CD4-positive, alpha-beta T cell (primary cell): ENCODE results near the gene GOLGA1. TPM values are rescaled to one million over a fixed set of nuclear protein-coding genes. Genes with fewer than 3 reads are reported as not detected.

Source experiments
- ATAC-seq: fragments of 200-7000 bp; cut with Tn5 transposase; one replicate; pipeline ENCODE4 v1.10.0; 2022; ENCODE audit warnings: mild to moderate bottlenecking; ENCODE audit not compliant: poor library complexity
- CTCF ChIA-PET: fragments of 350-600 bp; sonication (Branson Sonifier 250); formaldehyde crosslinking; loops from one replicate; lab custom pipeline; 2021; ENCODE audit warnings: antibody characterized with exemption, inconsistent platforms; lab: Charles Lee
- POLR2A ChIA-PET: fragments of 350-600 bp; sonication (Branson Sonifier 250); formaldehyde crosslinking; loops from one replicate; lab custom pipeline; 2021; ENCODE audit warnings: antibody characterized with exemption, inconsistent platforms; lab: Charles Lee
- DNase-seq, 14 experiments: peaks; one replicate each; pipeline ENCODE4 v3.0.0-alpha.2; 2013 to 2020; ENCODE audit warnings: mixed read lengths in 2 of 14
- H3K27ac ChIP-seq, 2 donors: one replicate each; pipeline versions ENCODE4 v1.5.1 to v1.7.0; 2013; ENCODE audit warnings: low read length in 2 of 2, low read depth in 1 of 2, mild to moderate bottlenecking in 1 of 2
- H3K27me3 ChIP-seq, 2 experiments: 1 replicate in 1 of 2; 2 replicates in 1 of 2; pipeline versions ENCODE4 v1.6.1 to v1.7.0; 2013; ENCODE audit warnings: low read length in 2 of 2, control low read depth in 1 of 2, mild to moderate bottlenecking in 1 of 2, moderate library complexity in 1 of 2; ENCODE audit not compliant: insufficient read depth in 2 of 2, control insufficient read depth in 1 of 2
- H3K36me3 ChIP-seq: one replicate; pipeline ENCODE4 v1.6.1; 2013; ENCODE audit warnings: low read length, control low read depth; ENCODE audit not compliant: insufficient read depth
- H3K4me1 ChIP-seq: one replicate; pipeline ENCODE4 v1.6.1; 2013; ENCODE audit warnings: low read length, control low read depth; ENCODE audit not compliant: insufficient read depth
- H3K4me3 ChIP-seq: one replicate; pipeline ENCODE4 v1.5.1; 2013; ENCODE audit warnings: mild to moderate bottlenecking, low read length, moderate library complexity
- H3K9me3 ChIP-seq, 2 experiments: 1 replicate in 1 of 2; 2 replicates in 1 of 2; pipeline versions ENCODE4 v1.6.1 to v1.7.0; 2013; ENCODE audit warnings: low read length in 2 of 2, mild to moderate bottlenecking in 2 of 2, control low read depth in 1 of 2, moderate library complexity in 1 of 2; ENCODE audit not compliant: control insufficient read depth in 1 of 2, insufficient read depth in 1 of 2
- H3K27ac Mint-ChIP-seq: one replicate; pipeline ENCODE4 v1.8.0; 2020; ENCODE audit warnings: mixed read lengths
- H3K27me3 Mint-ChIP-seq: one replicate; pipeline ENCODE4 v1.8.0; 2021; ENCODE audit warnings: mixed read lengths
- H3K36me3 Mint-ChIP-seq: one replicate; pipeline ENCODE4 v1.8.0; 2021; ENCODE audit warnings: low read depth, mixed read lengths
- H3K4me1 Mint-ChIP-seq: one replicate; pipeline ENCODE4 v1.8.0; 2021; ENCODE audit warnings: low read depth, mixed read lengths
- H3K4me3 Mint-ChIP-seq: one replicate; pipeline ENCODE4 v1.8.0; 2020; ENCODE audit warnings: mild to moderate bottlenecking, mixed read lengths
- H3K9me3 Mint-ChIP-seq: one replicate; pipeline ENCODE4 v1.8.0; 2020; ENCODE audit warnings: mixed read lengths
- intact Hi-C, 2 experiments: fragments of 100-400 bp; cut with DNase I in 1 of 2; cut with micrococcal nuclease in 1 of 2; formaldehyde crosslinking; loops; one replicate each; pipeline versions ENCODE4 v1.15.1 to v1.9.0; 2023 to 2025; cut with DNase I, micrococcal nuclease
- total RNA-seq, 174 experiments: library from RNA in 2 of 174; stranded (reverse) in 2 of 174; gene quantifications; one replicate each; pipeline ENCODE4 v1.2.3 and lab custom pipeline; 2021 to 2026
- TF ChIP-seq, protein P1 (sequence below): fragments of 200-600 bp; IDR thresholded peaks from one replicate; pipeline ENCODE4 v1.8.0; 2022; ENCODE audit warnings: antibody characterized with exemption, mild to moderate bottlenecking

GOLGA1 gene
- total RNA-seq, 2 experiments from 2014 or later: 12.9 to 22.2 TPM

GRCh38 chr9:124878021-124878420, 62.9 kb downstream of the GOLGA1 start:
- Mint-ChIP-seq H3K36me3 (peaks cover 88% of the 10 kb centered on the region), H3K4me3 (no peak overlapping the region), H3K27ac (no peak overlapping the region), H3K27me3 (no peaks in the 10 kb centered on the region), H3K9me3 (no peaks in the 10 kb centered on the region), H3K4me1 (peaks cover 6% of the 10 kb centered on the region)
- H3K36me3 ChIP-seq: peaks cover 92% of the 10 kb centered on the region
- no peaks in the 10 kb centered on the region for H3K9me3 ChIP-seq
- TF ChIP-seq, protein P1, sequence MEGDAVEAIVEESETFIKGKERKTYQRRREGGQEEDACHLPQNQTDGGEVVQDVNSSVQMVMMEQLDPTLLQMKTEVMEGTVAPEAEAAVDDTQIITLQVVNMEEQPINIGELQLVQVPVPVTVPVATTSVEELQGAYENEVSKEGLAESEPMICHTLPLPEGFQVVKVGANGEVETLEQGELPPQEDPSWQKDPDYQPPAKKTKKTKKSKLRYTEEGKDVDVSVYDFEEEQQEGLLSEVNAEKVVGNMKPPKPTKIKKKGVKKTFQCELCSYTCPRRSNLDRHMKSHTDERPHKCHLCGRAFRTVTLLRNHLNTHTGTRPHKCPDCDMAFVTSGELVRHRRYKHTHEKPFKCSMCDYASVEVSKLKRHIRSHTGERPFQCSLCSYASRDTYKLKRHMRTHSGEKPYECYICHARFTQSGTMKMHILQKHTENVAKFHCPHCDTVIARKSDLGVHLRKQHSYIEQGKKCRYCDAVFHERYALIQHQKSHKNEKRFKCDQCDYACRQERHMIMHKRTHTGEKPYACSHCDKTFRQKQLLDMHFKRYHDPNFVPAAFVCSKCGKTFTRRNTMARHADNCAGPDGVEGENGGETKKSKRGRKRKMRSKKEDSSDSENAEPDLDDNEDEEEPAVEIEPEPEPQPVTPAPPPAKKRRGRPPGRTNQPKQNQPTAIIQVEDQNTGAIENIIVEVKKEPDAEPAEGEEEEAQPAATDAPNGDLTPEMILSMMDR: no peak
- DNase-seq (no peak), ATAC-seq (no peak)
- intact Hi-C loops: no loop called here
- H3K4me3 ChIP-seq: no peak overlapping the region
- no peaks in the 10 kb centered on the region for H3K27me3 ChIP-seq
- POLR2A ChIA-PET: interaction anchor here (3.3 kb wide), 1 partner anchor 16 kb away, joined by 10 read pairs; the partner anchor contains the start of genes ARPC5L and RPL35
- CTCF ChIA-PET: no interaction called here
- H3K4me1 ChIP-seq: peaks cover 29% of the 10 kb centered on the region
- H3K27ac ChIP-seq: no peak overlapping the region

- ATAC-seq (no peak), DNase-seq (no peak)
- Mint-ChIP-seq H3K36me3 (peaks cover 88% of the 10 kb centered on the region), H3K4me3 (no peak overlapping the region), H3K9me3 (no peaks in the 10 kb centered on the region), H3K27me3 (no peaks in the 10 kb centered on the region), H3K4me1 (peaks cover 14% of the 10 kb centered on the region), H3K27ac (no peak overlapping the region)
- CTCF ChIA-PET: interaction anchor here (1.2 kb wide), 1 partner anchor 24 kb away, joined by 3 read pairs; the partner anchor contains the start of gene WDR38
- H3K36me3 ChIP-seq: peaks cover 93% of the 10 kb centered on the region
- no peak overlapping the region for H3K27ac ChIP-seq
- TF ChIP-seq, protein P1: no peak
- peaks cover 38% of the 10 kb centered on the region for H3K4me1 ChIP-seq
- no peaks in the 10 kb centered on the region for H3K9me3 ChIP-seq
- no peaks in the 10 kb centered on the region for H3K27me3 ChIP-seq
- H3K4me3 ChIP-seq: no peak overlapping the region
- POLR2A ChIA-PET: interaction anchor here (3.3 kb wide), 1 partner anchor 15 kb away, joined by 10 read pairs; the partner anchor contains the start of genes ARPC5L and RPL35
- intact Hi-C loops: no loop called here
These were observed 63.7 kb downstream of the GOLGA1 start for GRCh38 chr9:124877021-124877782.

- intact Hi-C loops: no loop called here
- TF ChIP-seq, protein P1: no peak
- POLR2A ChIA-PET: no interaction called here
- DNase-seq (no peak), ATAC-seq (no peak)
- Histone ChIP-seq H3K27ac (no peak overlapping the region), H3K4me1 (peaks cover 49% of the 10 kb centered on the region), H3K9me3 (no peaks in the 10 kb centered on the region), H3K4me3 (no peak overlapping the region), H3K27me3 (no peaks in the 10 kb centered on the region), H3K36me3 (peaks cover 83% of the 10 kb centered on the region)
- Mint-ChIP-seq H3K27ac (no peak overlapping the region), H3K4me3 (no peak overlapping the region), H3K36me3 (peaks cover 92% of the 10 kb centered on the region), H3K27me3 (no peaks in the 10 kb centered on the region), H3K9me3 (no peaks in the 10 kb centered on the region), H3K4me1 (peaks cover 31% of the 10 kb centered on the region)
- CTCF ChIA-PET: interaction anchor here (1.5 kb wide), 1 partner anchor 14 kb away, joined by 4 read pairs; the partner anchor contains the start of genes ARPC5L and RPL35
These were observed 65.4 kb downstream of the GOLGA1 start for GRCh38 chr9:124875501-124875900.
